Measurements from ENCODE around the gene NAA10. TPM values are rescaled to one million over a fixed set of nuclear protein-coding genes. Genes with fewer than 3 reads are reported as not detected.

Gene NAA10
- total and polyA plus RNA-seq, 2 of the 13 experiments (the other 11 are each of a cell fraction or from before 2014, with no cell fraction given) = 49.2 to 51.7 TPM

DNA sequence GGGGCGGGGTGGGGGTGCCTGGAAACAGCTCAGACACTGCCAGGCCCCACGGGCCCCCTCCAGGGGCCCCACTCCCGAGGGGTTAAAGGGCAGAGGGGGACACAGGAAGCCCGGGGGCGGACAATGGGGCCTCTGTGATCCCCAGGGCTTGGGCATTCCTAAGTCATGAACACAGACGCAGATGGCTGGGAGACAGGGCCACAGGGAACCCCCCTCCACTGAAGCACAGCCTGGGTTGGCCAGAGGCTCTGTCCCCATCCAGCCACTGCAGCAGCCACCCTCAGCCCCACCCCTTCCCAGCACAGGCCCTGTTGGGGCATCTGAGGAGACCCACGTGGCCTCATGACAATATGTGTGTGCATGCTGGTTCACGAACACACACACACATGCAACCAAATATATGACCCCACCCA is 52.7 kb downstream of the NAA10 start (continued):
- TF ChIP-seq, protein P1, sequence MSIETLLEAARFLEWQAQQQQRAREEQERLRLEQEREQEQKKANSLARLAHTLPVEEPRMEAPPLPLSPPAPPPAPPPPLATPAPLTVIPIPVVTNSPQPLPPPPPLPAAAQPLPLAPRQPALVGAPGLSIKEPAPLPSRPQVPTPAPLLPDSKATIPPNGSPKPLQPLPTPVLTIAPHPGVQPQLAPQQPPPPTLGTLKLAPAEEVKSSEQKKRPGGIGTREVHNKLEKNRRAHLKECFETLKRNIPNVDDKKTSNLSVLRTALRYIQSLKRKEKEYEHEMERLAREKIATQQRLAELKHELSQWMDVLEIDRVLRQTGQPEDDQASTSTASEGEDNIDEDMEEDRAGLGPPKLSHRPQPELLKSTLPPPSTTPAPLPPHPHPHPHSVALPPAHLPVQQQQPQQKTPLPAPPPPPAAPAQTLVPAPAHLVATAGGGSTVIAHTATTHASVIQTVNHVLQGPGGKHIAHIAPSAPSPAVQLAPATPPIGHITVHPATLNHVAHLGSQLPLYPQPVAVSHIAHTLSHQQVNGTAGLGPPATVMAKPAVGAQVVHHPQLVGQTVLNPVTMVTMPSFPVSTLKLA (IDR thresholded peaks at IDR 0.05) = peak; percentile 82
- TF ChIP-seq ETV5 (CRISPR knock-in tag; IDR thresholded peaks at IDR 0.05; ENCODE audit: borderline replicate concordance) (peak; percentile 62; the same call in 1 of the 2 replicates), SRSF9 (IDR thresholded peaks at IDR 0.05; ENCODE audit: borderline replicate concordance, insufficient read depth, low read depth, low read length, poor library complexity, severe bottlenecking) (no peak), MED1 (CRISPR knock-in tag; IDR thresholded peaks at IDR 0.05) (0 out of 2 replicates have a peak, but pooled peaks have one; percentile 25), BHLHE40 (IDR thresholded peaks at IDR 0.05; ENCODE audit: low read length) (no peak), NFKB2 (CRISPR knock-in tag; IDR thresholded peaks at IDR 0.05; ENCODE audit: borderline replicate concordance) (no peak), EP300 (IDR thresholded peaks at IDR 0.05; ENCODE audit: low read depth in 2 of 2, low read length in 2 of 2) (peak in 1 of 2 experiments; percentile 78; a peak in 1 of 4 replicates), EP300 (CRISPR knock-in tag; IDR thresholded peaks at IDR 0.05; ENCODE audit: borderline replicate concordance) (peak; percentile 53; the same call in 1 of the 2 replicates), PTBP1 (IDR thresholded peaks at IDR 0.05; ENCODE audit: low read depth, low read length, poor library complexity, severe bottlenecking) (peak; percentile 96), ZBTB7B (CRISPR knock-in tag; IDR thresholded peaks at IDR 0.05) (no peak; the same call in 1 of the 2 replicates), YEATS4 (CRISPR knock-in tag; IDR thresholded peaks at IDR 0.05; ENCODE audit: borderline replicate concordance) (no peak), RXRA (CRISPR knock-in tag; IDR thresholded peaks at IDR 0.05) (peak; percentile 87), ZNF607 (CRISPR knock-in tag; IDR thresholded peaks at IDR 0.05; ENCODE audit: borderline replicate concordance) (no peak), HNF4G (IDR thresholded peaks at IDR 0.05; ENCODE audit: borderline replicate concordance, low read depth, low read length) (peak; percentile 59; the same call in 1 of the 2 replicates), HNF4G (CRISPR knock-in tag; IDR thresholded peaks at IDR 0.05; ENCODE audit: borderline replicate concordance, low read depth) (no peak)
- TF ChIP-seq, protein P2, sequence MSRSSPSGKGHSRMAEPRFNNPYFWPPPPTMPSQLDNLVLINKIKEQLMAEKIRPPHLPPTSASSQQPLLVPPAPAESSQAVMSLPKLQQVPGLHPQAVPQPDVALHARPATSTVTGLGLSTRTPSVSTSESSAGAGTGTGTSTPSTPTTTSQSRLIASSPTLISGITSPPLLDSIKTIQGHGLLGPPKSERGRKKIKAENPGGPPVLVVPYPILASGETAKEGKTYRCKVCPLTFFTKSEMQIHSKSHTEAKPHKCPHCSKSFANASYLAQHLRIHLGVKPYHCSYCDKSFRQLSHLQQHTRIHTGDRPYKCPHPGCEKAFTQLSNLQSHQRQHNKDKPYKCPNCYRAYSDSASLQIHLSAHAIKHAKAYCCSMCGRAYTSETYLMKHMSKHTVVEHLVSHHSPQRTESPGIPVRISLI (CRISPR knock-in tag; IDR thresholded peaks at IDR 0.05; ENCODE audit: borderline replicate concordance) = no peak
- TF ChIP-seq, protein P3, sequence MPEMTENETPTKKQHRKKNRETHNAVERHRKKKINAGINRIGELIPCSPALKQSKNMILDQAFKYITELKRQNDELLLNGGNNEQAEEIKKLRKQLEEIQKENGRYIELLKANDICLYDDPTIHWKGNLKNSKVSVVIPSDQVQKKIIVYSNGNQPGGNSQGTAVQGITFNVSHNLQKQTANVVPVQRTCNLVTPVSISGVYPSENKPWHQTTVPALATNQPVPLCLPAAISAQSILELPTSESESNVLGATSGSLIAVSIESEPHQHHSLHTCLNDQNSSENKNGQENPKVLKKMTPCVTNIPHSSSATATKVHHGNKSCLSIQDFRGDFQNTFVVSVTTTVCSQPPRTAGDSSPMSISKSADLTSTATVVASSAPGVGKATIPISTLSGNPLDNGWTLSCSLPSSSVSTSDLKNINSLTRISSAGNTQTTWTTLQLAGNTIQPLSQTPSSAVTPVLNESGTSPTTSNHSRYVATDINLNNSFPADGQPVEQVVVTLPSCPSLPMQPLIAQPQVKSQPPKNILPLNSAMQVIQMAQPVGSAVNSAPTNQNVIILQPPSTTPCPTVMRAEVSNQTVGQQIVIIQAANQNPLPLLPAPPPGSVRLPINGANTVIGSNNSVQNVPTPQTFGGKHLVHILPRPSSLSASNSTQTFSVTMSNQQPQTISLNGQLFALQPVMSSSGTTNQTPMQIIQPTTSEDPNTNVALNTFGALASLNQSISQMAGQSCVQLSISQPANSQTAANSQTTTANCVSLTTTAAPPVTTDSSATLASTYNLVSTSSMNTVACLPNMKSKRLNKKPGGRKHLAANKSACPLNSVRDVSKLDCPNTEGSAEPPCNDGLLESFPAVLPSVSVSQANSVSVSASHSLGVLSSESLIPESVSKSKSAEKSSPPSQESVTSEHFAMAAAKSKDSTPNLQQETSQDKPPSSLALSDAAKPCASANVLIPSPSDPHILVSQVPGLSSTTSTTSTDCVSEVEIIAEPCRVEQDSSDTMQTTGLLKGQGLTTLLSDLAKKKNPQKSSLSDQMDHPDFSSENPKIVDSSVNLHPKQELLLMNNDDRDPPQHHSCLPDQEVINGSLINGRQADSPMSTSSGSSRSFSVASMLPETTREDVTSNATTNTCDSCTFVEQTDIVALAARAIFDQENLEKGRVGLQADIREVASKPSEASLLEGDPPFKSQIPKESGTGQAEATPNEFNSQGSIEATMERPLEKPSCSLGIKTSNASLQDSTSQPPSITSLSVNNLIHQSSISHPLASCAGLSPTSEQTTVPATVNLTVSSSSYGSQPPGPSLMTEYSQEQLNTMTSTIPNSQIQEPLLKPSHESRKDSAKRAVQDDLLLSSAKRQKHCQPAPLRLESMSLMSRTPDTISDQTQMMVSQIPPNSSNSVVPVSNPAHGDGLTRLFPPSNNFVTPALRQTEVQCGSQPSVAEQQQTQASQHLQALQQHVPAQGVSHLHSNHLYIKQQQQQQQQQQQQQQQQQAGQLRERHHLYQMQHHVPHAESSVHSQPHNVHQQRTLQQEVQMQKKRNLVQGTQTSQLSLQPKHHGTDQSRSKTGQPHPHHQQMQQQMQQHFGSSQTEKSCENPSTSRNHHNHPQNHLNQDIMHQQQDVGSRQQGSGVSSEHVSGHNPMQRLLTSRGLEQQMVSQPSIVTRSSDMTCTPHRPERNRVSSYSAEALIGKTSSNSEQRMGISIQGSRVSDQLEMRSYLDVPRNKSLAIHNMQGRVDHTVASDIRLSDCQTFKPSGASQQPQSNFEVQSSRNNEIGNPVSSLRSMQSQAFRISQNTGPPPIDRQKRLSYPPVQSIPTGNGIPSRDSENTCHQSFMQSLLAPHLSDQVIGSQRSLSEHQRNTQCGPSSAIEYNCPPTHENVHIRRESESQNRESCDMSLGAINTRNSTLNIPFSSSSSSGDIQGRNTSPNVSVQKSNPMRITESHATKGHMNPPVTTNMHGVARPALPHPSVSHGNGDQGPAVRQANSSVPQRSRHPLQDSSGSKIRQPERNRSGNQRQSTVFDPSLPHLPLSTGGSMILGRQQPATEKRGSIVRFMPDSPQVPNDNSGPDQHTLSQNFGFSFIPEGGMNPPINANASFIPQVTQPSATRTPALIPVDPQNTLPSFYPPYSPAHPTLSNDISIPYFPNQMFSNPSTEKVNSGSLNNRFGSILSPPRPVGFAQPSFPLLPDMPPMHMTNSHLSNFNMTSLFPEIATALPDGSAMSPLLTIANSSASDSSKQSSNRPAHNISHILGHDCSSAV (CRISPR knock-in tag; IDR thresholded peaks at IDR 0.05; ENCODE audit: borderline replicate concordance) = no peak
